ENCODE results near the gene SNU13. TPM values are rescaled to one million over a fixed set of nuclear protein-coding genes. Genes with fewer than 3 reads are reported as not detected.
"Not testable (repeated sequence)": the region's sequence is repeated elsewhere in the genome, so short reads cannot be mapped to it uniquely, and the experiment has no call there.

SNU13 gene
- total RNA-seq, 5 donors from 2014 or later (not counting 1 experiment from before 2014, with no cell fraction given) = 108 to 145 (median 122) TPM

DNA sequence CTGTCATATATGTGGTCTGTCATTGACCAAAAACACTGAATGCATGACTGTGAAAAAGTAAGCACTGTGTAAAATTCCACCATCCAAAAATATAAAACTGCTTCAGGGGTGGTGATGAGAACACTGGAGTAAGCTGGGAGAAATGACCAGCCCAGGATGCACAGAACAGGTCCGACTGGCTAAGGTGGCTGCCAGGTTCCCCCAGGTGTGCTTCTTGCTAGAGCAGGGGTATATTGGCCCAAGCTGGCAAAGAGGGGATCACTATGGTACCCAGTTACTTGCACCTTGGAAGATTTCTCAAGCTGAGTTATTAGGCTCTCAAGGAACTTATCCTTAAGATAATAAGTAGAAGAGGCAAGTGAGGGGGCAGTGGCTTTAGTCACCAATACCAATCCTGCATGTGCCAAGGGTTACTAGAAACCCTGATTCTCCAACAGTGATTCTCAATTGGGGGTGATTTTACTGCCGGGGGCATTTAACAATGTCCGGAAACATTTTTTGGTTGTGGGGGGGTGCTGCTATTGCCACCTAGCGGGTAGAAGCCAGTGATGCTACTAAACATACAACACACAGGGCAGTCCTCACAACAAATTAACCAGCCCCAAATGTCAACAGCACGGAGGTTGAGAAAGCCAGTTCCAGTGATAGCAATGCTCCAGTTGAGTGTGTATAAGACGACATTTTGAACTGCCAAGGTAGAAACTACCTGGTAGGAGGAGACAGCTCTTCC lies 15.7 kb downstream of the SNU13 start:
- peaks cover 5 to 30% of the 10 kb centered on the region in 2 donors for H3K36me3 ChIP-seq (ENCODE audit: control insufficient read depth in 2 of 2, extremely low read depth in 1 of 2, insufficient read depth in 1 of 2, low read length in 1 of 2)
- CTCF ChIA-PET = no interaction called here
- ATAC-seq (replicated peaks in 1 of 4) (peak in 1 of 4 experiments; percentile 16), DNase-seq (peak in 1 of 35 experiments; percentile 24)
- no peaks in the 10 kb centered on the region for H3K27me3 ChIP-seq (replicated peaks in 1 of 2; ENCODE audit: control insufficient read depth in 2 of 2, extremely low read depth in 1 of 2, insufficient read depth in 2 of 2, low read length in 1 of 2)
- H3K27ac ChIP-seq (ENCODE audit: low read length) = no peak overlapping the region
- peaks cover 0 to 1% of the 10 kb centered on the region in 2 experiments for H3K4me1 ChIP-seq (ENCODE audit: control insufficient read depth in 1 of 2, extremely low read depth in 1 of 2, insufficient read depth in 2 of 2, low read length in 2 of 2)
- Mint-ChIP-seq H3K36me3 (peaks cover 29% of the 10 kb centered on the region), H3K27ac (no peak overlapping the region), H3K9me3 (no peaks in the 10 kb centered on the region), H3K4me3 (no peak overlapping the region), H3K4me1 (peaks cover 15 to 16% (median 16%) of the 10 kb centered on the region in 3 donors), H3K27me3 (no peaks in the 10 kb centered on the region)
- H3K9me3 ChIP-seq = no peaks in the 10 kb centered on the region
- POLR2A ChIA-PET = interaction anchor here in 1 of 2 donors (0.6 kb wide), 1 partner anchor 131 kb away, joined by 3 read pairs; no protein-coding TSS in a partner anchor
- whole genome bisulfite sequencing (ENCODE audit: insufficient coverage) = 96% methylated on average over 2 of the region's 6 CpGs
- H3K4me3 ChIP-seq (ENCODE audit: control insufficient read depth in 1 of 2, extremely low read depth in 1 of 2, low read length in 1 of 2) = no peak overlapping the region

DNA sequence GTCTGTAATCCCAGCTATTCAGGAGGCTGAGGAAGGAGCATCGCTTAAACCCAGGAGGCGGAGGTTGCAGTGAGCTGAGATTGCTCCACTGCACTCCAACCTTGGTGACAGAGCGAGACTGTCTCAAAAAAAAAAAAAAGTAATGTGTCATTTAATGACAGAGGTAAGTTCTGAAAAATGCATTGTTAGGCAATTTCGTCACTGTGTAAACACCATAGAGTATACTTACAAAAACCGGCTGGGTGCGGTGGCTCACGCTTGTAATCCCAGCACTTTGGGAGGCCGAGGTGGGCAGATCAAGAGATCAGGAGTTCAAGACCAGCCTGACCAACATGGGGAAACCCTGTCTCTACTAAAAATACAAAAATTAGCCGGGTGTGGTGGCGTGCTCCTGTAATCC lies 16.6 kb downstream of the SNU13 start:
- H3K9me3 ChIP-seq; H3K27ac Mint-ChIP-seq; CTCF ChIA-PET; POLR2A ChIA-PET; DNase-seq; H3K9me3 Mint-ChIP-seq; H3K27me3 ChIP-seq (replicated peaks in 1 of 2; ENCODE audit: control insufficient read depth in 2 of 2, extremely low read depth in 1 of 2, insufficient read depth in 2 of 2, low read length in 1 of 2); H3K27ac ChIP-seq (ENCODE audit: low read length); ATAC-seq (replicated peaks in 1 of 4); H3K4me3 Mint-ChIP-seq; H3K27me3 Mint-ChIP-seq; H3K4me3 ChIP-seq (ENCODE audit: control insufficient read depth in 1 of 2, extremely low read depth in 1 of 2, low read length in 1 of 2); H3K4me1 ChIP-seq (ENCODE audit: control insufficient read depth in 1 of 2, extremely low read depth in 1 of 2, insufficient read depth in 2 of 2, low read length in 2 of 2): not testable (repeated sequence)
- H3K36me3 ChIP-seq (ENCODE audit: control insufficient read depth in 2 of 2, extremely low read depth in 1 of 2, insufficient read depth in 1 of 2, low read length in 1 of 2) = peaks cover 5 to 30% of the 10 kb centered on the region in 2 donors
- WGBS (ENCODE audit: insufficient coverage) = 98% methylated on average over 7 of the region's 10 CpGs
- Mint-ChIP-seq H3K4me1 (peaks cover 16 to 18% (median 16%) of the 10 kb centered on the region in 3 donors), H3K36me3 (peaks cover 26% of the 10 kb centered on the region)

DNA sequence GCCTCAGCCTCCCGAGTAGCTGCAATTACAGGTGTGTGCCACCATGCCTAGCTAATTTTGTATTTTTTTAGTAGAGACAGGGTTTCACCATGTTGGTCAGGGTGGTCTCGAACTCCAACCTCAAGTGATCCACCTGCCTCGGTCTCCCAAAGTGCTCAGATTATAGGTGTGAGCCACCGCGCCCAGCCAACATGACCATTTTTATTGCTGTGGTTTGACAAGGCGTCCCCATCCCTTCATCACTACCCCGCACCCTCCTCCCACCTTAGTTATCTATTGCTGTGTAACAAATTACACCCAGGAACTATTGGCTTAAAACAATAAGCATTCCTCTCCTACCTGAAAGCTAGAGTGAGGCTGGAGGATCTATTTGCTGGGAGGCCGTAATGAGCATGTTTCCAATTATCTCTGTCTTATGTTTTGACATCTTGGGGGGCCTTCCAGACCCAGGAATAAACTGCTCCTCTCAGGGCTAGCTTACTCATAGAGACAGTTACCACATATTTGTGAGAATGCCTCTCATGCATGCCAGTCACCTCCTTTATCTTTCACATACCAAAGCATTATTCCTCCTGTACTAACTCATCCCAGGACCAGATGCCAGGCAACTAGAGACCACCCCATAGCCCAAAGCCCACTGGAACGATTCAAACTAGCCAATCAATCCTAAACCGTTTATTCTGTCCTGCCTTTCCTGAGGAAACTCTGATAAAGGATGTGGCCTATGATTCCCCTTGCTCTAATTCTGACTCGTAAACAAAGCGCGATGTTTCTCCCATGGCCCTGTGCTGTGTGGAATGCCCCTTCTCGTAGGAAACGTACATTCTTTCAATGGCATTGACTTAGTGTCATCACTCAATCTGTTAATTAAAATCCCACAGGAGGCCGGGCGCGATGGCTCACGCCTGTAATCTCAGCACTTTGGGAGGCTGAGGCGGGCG lies 19.4 kb downstream of the SNU13 start:
- Mint-ChIP-seq H3K4me3 (no peak overlapping the region), H3K27ac (peak overlapping the region in 1 of 2 donors; percentile 16), H3K9me3 (no peaks in the 10 kb centered on the region), H3K36me3 (peaks cover 8% of the 10 kb centered on the region), H3K4me1 (peaks cover 16 to 19% (median 17%) of the 10 kb centered on the region in 3 donors), H3K27me3 (no peaks in the 10 kb centered on the region)
- CTCF ChIA-PET = no interaction called here
- DNase-seq = no peak
- WGBS (ENCODE audit: insufficient coverage) = 90% methylated on average over 8 of the region's 21 CpGs
- no peak for ATAC-seq (replicated peaks in 1 of 4)
- Histone ChIP-seq H3K36me3 (ENCODE audit: control insufficient read depth in 2 of 2, extremely low read depth in 1 of 2, insufficient read depth in 1 of 2, low read length in 1 of 2) (peaks cover 5 to 27% of the 10 kb centered on the region in 2 donors), H3K4me3 (ENCODE audit: control insufficient read depth in 1 of 2, extremely low read depth in 1 of 2, low read length in 1 of 2) (no peak overlapping the region), H3K27me3 (replicated peaks in 1 of 2; ENCODE audit: control insufficient read depth in 2 of 2, extremely low read depth in 1 of 2, insufficient read depth in 2 of 2, low read length in 1 of 2) (no peaks in the 10 kb centered on the region), H3K27ac (ENCODE audit: low read length) (no peak overlapping the region), H3K4me1 (ENCODE audit: control insufficient read depth in 1 of 2, extremely low read depth in 1 of 2, insufficient read depth in 2 of 2, low read length in 2 of 2) (peaks cover 0 to 20% of the 10 kb centered on the region in 2 experiments), H3K9me3 (no peaks in the 10 kb centered on the region)
- POLR2A ChIA-PET = interaction anchor here (0.7 kb wide), 3 partner anchors 39 to 406 kb away, joined by 5 to 15 read pairs (median 10); no protein-coding TSS in a partner anchor

DNA sequence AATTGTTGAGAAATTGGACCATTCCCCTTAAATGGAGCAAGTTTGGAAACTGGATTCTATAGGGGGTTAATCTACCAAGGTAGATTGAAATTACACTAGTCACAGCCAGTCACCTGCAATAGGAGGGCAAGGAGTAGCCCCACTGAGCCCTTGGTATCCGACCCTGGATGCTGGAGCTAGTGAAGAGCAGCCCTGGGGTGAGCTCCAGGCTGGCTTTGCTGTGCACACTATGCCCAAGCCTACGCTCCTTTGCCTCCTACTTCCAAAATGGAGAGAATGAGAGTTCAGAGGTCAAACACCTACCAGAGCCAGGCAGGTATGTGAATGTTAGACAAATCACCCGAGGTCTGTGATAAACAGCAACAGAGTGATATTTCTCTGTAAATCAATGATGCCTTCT lies 23.7 kb downstream of the SNU13 start:
- no peak for DNase-seq
- WGBS (ENCODE audit: insufficient coverage) = 85% methylated on average over 2 of the region's 3 CpGs
- H3K27me3 ChIP-seq (replicated peaks in 1 of 2; ENCODE audit: control insufficient read depth in 2 of 2, extremely low read depth in 1 of 2, insufficient read depth in 2 of 2, low read length in 1 of 2) = no peaks in the 10 kb centered on the region
- Mint-ChIP-seq H3K27me3 (no peaks in the 10 kb centered on the region), H3K36me3 (peaks cover 30% of the 10 kb centered on the region), H3K4me3 (no peak overlapping the region), H3K9me3 (no peaks in the 10 kb centered on the region), H3K4me1 (peaks cover 12 to 15% (median 13%) of the 10 kb centered on the region in 3 donors), H3K27ac (peak overlapping the region; percentile 36 to 61)
- ChIA-PET POLR2A (interaction anchor here in 1 of 2 donors (0.5 kb wide), 1 partner anchor 135 kb away, joined by 3 read pairs; no protein-coding TSS in a partner anchor), CTCF (interaction anchor here in 1 of 2 donors (0.5 kb wide), 1 partner anchor 14 kb away, joined by 3 read pairs; no protein-coding TSS in a partner anchor)
- no peak overlapping the region for H3K27ac ChIP-seq (ENCODE audit: low read length)
- no peaks in the 10 kb centered on the region for H3K9me3 ChIP-seq
- ATAC-seq (replicated peaks in 1 of 4) = no peak
- H3K4me1 ChIP-seq (ENCODE audit: control insufficient read depth in 1 of 2, extremely low read depth in 1 of 2, insufficient read depth in 2 of 2, low read length in 2 of 2) = peaks cover 0 to 20% of the 10 kb centered on the region in 2 experiments
- H3K4me3 ChIP-seq (ENCODE audit: control insufficient read depth in 1 of 2, extremely low read depth in 1 of 2, low read length in 1 of 2) = no peak overlapping the region
- peaks cover 6 to 50% of the 10 kb centered on the region in 2 donors for H3K36me3 ChIP-seq (ENCODE audit: control insufficient read depth in 2 of 2, extremely low read depth in 1 of 2, insufficient read depth in 1 of 2, low read length in 1 of 2)

DNA sequence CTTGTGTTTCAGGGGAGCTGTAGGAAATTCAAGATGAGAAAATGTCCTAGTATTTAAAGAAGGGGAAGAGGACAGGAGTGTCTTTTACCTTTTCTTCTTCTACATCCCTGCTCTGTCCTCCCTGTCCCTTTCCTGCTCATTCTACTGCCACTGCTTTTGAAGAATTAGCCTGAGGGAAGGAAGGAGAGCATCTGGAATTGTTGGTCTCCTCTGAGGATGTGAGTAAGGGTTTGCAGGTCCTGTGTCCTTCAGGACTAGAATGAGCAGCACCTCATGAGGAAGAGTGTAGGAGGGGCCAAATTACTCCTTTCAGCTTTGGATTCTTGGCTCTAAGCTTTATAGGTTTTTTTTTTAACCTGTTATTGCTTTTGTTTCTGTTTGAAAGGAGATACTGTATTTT lies 24.2 kb downstream of the SNU13 start:
- Histone ChIP-seq H3K36me3 (ENCODE audit: control insufficient read depth in 2 of 2, extremely low read depth in 1 of 2, insufficient read depth in 1 of 2, low read length in 1 of 2) (peaks cover 8 to 55% of the 10 kb centered on the region in 2 donors), H3K27ac (ENCODE audit: low read length) (no peak overlapping the region), H3K9me3 (no peaks in the 10 kb centered on the region), H3K4me1 (ENCODE audit: control insufficient read depth in 1 of 2, extremely low read depth in 1 of 2, insufficient read depth in 2 of 2, low read length in 2 of 2) (peaks cover 0 to 20% of the 10 kb centered on the region in 2 experiments), H3K4me3 (ENCODE audit: control insufficient read depth in 1 of 2, extremely low read depth in 1 of 2, low read length in 1 of 2) (no peak overlapping the region), H3K27me3 (replicated peaks in 1 of 2; ENCODE audit: control insufficient read depth in 2 of 2, extremely low read depth in 1 of 2, insufficient read depth in 2 of 2, low read length in 1 of 2) (no peaks in the 10 kb centered on the region)
- H3K27ac Mint-ChIP-seq = peak overlapping the region in 1 of 2 donors; percentile 8
- CTCF ChIA-PET = interaction anchor here in 1 of 2 donors (0.5 kb wide), 1 partner anchor 14 kb away, joined by 3 read pairs; no protein-coding TSS in a partner anchor
- ATAC-seq (replicated peaks in 1 of 4) (no peak), DNase-seq (no peak)
- no peaks in the 10 kb centered on the region for H3K27me3 Mint-ChIP-seq
- H3K4me3 Mint-ChIP-seq = no peak overlapping the region
- POLR2A ChIA-PET = interaction anchor here in 1 of 2 donors (0.6 kb wide), 1 partner anchor 298 kb away, joined by 3 read pairs; no protein-coding TSS in a partner anchor
- peaks cover 12 to 14% (median 13%) of the 10 kb centered on the region in 3 donors for H3K4me1 Mint-ChIP-seq
- peaks cover 32% of the 10 kb centered on the region for H3K36me3 Mint-ChIP-seq
- H3K9me3 Mint-ChIP-seq = no peaks in the 10 kb centered on the region

DNA sequence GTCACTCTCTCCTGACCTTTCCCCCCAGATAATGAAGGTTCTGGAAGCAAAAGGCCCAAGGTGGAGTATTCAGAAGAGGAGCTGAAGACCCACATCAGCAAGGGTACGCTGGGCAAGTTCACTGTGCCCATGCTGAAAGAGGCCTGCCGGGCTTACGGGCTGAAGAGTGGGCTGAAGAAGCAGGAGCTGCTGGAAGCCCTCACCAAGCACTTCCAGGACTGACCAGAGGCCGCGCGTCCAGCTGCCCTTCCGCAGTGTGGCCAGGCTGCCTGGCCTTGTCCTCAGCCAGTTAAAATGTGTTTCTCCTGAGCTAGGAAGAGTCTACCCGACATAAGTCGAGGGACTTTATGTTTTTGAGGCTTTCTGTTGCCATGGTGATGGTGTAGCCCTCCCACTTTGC lies 25.1 kb downstream of the SNU13 start:
- Mint-ChIP-seq H3K27ac (peak overlapping the region in 1 of 2 donors; percentile 1), H3K4me1 (peaks cover 11 to 13% (median 12%) of the 10 kb centered on the region in 3 donors), H3K36me3 (peaks cover 32% of the 10 kb centered on the region)
- not testable (repeated sequence) for H3K9me3 ChIP-seq; ATAC-seq (replicated peaks in 1 of 4); H3K27me3 ChIP-seq (replicated peaks in 1 of 2; ENCODE audit: control insufficient read depth in 2 of 2, extremely low read depth in 1 of 2, insufficient read depth in 2 of 2, low read length in 1 of 2); DNase-seq; H3K27ac ChIP-seq (ENCODE audit: low read length); H3K9me3 Mint-ChIP-seq; H3K27me3 Mint-ChIP-seq; H3K4me3 Mint-ChIP-seq; H3K4me3 ChIP-seq (ENCODE audit: control insufficient read depth in 1 of 2, extremely low read depth in 1 of 2, low read length in 1 of 2)
- ChIA-PET POLR2A (interaction anchor here in 1 of 2 donors (0.6 to 1.0 kb wide), 2 partner anchors 10 to 297 kb away, joined by 3 to 4 read pairs; no protein-coding TSS in a partner anchor), CTCF (interaction anchor here in 1 of 2 donors (0.6 kb wide), 1 partner anchor 46 kb away, joined by 6 read pairs; no protein-coding TSS in a partner anchor)
- Histone ChIP-seq H3K4me1 (ENCODE audit: control insufficient read depth in 1 of 2, extremely low read depth in 1 of 2, insufficient read depth in 2 of 2, low read length in 2 of 2) (peaks cover 0 to 20% of the 10 kb centered on the region in 2 experiments), H3K36me3 (ENCODE audit: control insufficient read depth in 2 of 2, extremely low read depth in 1 of 2, insufficient read depth in 1 of 2, low read length in 1 of 2) (peaks cover 17 to 64% of the 10 kb centered on the region in 2 donors)
- 90% methylated on average over 2 of the region's 9 CpGs for WGBS (ENCODE audit: insufficient coverage)

Measured in T-cell (primary cell).